T-helper 1 cell treated with Interleukin-12 subunit alpha and Interleukin-12 subunit beta and Interleukin-4 antibody, amounts not matched to agents 30 μg/mL and 1 μg/mL, for 36 hours (primary cell): ENCODE measurements around the gene SMC6.

ENCODE experiments used
- H3K27ac Mint-ChIP-seq: one replicate; pipeline ENCODE4 v1.8.0; 2021; ENCODE audit warnings: mild to moderate bottlenecking, mixed read lengths
- H3K27me3 Mint-ChIP-seq: one replicate; pipeline ENCODE4 v1.8.0; 2021; ENCODE audit warnings: low read depth, mixed read lengths
- H3K36me3 Mint-ChIP-seq: one replicate; pipeline ENCODE4 v1.8.0; 2021; ENCODE audit warnings: low read depth, mixed read lengths
- H3K4me1 Mint-ChIP-seq: one replicate; pipeline ENCODE4 v1.8.0; 2021; ENCODE audit warnings: low read depth, mixed read lengths
- H3K4me3 Mint-ChIP-seq: one replicate; pipeline ENCODE4 v1.8.0; 2021; ENCODE audit warnings: mild to moderate bottlenecking, moderate library complexity, mixed read lengths
- H3K9me3 Mint-ChIP-seq: one replicate; pipeline ENCODE4 v1.8.0; 2021; ENCODE audit warnings: mixed read lengths

Gene SMC6, protein sequence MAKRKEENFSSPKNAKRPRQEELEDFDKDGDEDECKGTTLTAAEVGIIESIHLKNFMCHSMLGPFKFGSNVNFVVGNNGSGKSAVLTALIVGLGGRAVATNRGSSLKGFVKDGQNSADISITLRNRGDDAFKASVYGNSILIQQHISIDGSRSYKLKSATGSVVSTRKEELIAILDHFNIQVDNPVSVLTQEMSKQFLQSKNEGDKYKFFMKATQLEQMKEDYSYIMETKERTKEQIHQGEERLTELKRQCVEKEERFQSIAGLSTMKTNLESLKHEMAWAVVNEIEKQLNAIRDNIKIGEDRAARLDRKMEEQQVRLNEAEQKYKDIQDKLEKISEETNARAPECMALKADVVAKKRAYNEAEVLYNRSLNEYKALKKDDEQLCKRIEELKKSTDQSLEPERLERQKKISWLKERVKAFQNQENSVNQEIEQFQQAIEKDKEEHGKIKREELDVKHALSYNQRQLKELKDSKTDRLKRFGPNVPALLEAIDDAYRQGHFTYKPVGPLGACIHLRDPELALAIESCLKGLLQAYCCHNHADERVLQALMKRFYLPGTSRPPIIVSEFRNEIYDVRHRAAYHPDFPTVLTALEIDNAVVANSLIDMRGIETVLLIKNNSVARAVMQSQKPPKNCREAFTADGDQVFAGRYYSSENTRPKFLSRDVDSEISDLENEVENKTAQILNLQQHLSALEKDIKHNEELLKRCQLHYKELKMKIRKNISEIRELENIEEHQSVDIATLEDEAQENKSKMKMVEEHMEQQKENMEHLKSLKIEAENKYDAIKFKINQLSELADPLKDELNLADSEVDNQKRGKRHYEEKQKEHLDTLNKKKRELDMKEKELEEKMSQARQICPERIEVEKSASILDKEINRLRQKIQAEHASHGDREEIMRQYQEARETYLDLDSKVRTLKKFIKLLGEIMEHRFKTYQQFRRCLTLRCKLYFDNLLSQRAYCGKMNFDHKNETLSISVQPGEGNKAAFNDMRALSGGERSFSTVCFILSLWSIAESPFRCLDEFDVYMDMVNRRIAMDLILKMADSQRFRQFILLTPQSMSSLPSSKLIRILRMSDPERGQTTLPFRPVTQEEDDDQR

GRCh38 chr2:17753803-17754663 is at the start of gene SMC6, which contains the start of gene GEN1:
SMC6 (minus strand) TSS chr2:17753810; CDS start chr2:17745946, 7,864 bp downstream.
GEN1 (plus strand) TSS chr2:17754138; CDS start chr2:17759944, 5,806 bp downstream.
- Mint-ChIP-seq H3K9me3 (no peaks in the 10 kb centered on the region), H3K4me1 (peaks cover 44% of the 10 kb centered on the region), H3K36me3 (peaks cover 4% of the 10 kb centered on the region), H3K27me3 (no peaks in the 10 kb centered on the region), H3K4me3 (peak within 1 kb of the TSS; percentile 82), H3K27ac (peak within 1 kb of the TSS; percentile 95)

DNA sequence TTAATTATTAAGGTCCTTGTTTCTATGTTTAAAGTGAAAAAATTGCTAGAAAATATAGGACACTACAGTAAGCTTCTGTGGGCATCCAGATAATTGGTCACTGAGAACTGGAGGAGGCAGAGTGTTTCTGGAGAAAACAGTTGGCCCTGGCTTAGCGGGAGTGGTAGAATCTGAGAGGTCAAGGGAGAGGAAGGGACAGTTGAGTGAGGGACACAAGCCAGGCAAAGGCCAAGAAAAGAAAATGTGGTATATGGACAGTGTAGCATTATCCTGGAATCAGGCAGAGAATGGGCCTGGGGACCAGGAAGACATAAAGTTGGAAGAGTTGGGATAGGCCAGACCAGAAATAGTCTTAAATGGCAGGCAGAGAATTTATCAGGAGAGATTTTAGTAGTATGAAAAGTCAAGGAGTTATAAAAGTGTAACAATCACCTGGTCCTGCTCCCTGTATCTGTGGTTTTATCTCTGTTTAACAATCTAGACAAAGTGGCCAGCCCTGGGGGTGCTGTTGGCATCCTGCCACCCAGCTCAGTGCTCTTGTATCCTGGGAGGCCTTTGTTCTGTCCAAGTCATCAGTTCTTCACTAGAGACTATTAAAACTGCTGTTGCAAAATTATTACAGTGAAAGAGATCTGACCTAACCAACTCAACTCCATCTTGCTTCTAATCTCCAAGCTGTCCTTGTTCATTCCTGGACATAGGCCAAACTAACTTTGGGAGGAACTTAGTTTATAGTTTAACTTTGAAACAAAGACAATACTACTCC is 47.3 kb upstream of the SMC6 start:
- Mint-ChIP-seq H3K9me3 (no peaks in the 10 kb centered on the region), H3K4me3 (no peak overlapping the region), H3K27me3 (peaks cover 42% of the 10 kb centered on the region), H3K4me1 (peaks cover 7% of the 10 kb centered on the region), H3K36me3 (no peaks in the 10 kb centered on the region), H3K27ac (no peak overlapping the region)

- Mint-ChIP-seq H3K9me3 (no peaks in the 10 kb centered on the region), H3K4me3 (no peak overlapping the region), H3K27me3 (peaks cover 46% of the 10 kb centered on the region), H3K27ac (no peak overlapping the region), H3K4me1 (peaks cover 7% of the 10 kb centered on the region), H3K36me3 (no peaks in the 10 kb centered on the region)
Measured at GRCh38 chr2:17800219-17800618, 46.6 kb upstream of the SMC6 start.

- no peaks in the 10 kb centered on the region for H3K9me3 Mint-ChIP-seq
- H3K4me1 Mint-ChIP-seq: peaks cover 7% of the 10 kb centered on the region
- H3K36me3 Mint-ChIP-seq: no peaks in the 10 kb centered on the region
- no peak overlapping the region for H3K4me3 Mint-ChIP-seq
- H3K27ac Mint-ChIP-seq: no peak overlapping the region
- H3K27me3 Mint-ChIP-seq: peaks cover 40% of the 10 kb centered on the region
Measured at GRCh38 chr2:17799301-17800120, 45.9 kb upstream of the SMC6 start.

DNA sequence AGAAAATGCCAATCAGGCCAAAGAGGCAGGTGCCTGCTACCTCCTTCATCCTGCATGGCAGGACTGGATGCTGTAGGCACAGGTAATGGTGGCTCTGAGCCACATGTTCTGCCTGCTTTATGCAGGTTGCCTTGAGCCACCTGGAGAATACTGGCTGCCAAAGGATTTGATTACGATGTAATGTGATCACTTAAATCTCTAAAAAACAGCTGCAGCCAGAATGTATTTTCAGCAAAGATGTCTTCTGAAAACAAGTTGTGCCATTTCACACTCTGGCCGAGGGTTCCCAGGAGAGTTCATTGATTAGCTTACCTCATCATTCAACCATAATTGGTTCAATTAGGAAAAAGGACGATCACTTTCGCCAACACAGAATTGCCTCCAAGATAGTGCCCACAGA is 44.7 kb upstream of the SMC6 start:
- Mint-ChIP-seq H3K4me1 (peaks cover 8% of the 10 kb centered on the region), H3K27me3 (peaks cover 36% of the 10 kb centered on the region), H3K36me3 (no peaks in the 10 kb centered on the region), H3K27ac (no peak overlapping the region), H3K9me3 (no peaks in the 10 kb centered on the region), H3K4me3 (no peak overlapping the region)

GRCh38 chr2:17795309-17795708 is 41.7 kb upstream of the SMC6 start:
- Mint-ChIP-seq H3K4me3 (no peak overlapping the region), H3K36me3 (no peaks in the 10 kb centered on the region), H3K27ac (no peak overlapping the region), H3K9me3 (no peaks in the 10 kb centered on the region), H3K4me1 (peaks cover 21% of the 10 kb centered on the region), H3K27me3 (peaks cover 48% of the 10 kb centered on the region)

GRCh38 chr2:17793803-17794354 is 40.3 kb upstream of the SMC6 start:
- Mint-ChIP-seq H3K4me3 (no peak overlapping the region), H3K27me3 (peaks cover 43% of the 10 kb centered on the region), H3K4me1 (peaks cover 14% of the 10 kb centered on the region), H3K36me3 (no peaks in the 10 kb centered on the region), H3K27ac (no peak overlapping the region), H3K9me3 (no peaks in the 10 kb centered on the region)

DNA sequence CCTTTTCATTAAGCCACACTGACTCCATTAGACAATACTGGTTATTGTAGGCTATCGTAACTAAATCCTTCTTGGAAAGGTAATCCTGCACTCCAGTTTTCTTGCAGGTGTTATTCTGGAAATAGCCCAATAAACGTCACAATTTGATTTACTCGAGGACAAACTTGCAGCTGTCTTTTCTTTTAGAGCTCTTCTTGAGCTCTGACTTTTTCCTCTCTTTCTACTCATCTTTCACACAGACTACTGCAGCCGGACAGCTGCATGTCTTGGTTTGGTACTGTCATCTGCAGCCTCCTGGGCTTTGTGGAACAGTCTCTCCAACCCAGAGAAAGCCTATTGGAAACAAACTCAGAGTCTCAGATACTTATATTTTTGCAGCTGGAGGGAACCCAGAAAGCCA is 39.7 kb upstream of the SMC6 start:
- H3K27me3 Mint-ChIP-seq: peaks cover 46% of the 10 kb centered on the region
- H3K36me3 Mint-ChIP-seq: no peaks in the 10 kb centered on the region
- peaks cover 14% of the 10 kb centered on the region for H3K4me1 Mint-ChIP-seq
- no peak overlapping the region for H3K4me3 Mint-ChIP-seq
- H3K9me3 Mint-ChIP-seq: no peaks in the 10 kb centered on the region
- H3K27ac Mint-ChIP-seq: no peak overlapping the region

GRCh38 chr2:17792515-17792914 is 38.9 kb upstream of the SMC6 start:
- Mint-ChIP-seq H3K9me3 (no peaks in the 10 kb centered on the region), H3K36me3 (no peaks in the 10 kb centered on the region), H3K4me1 (peaks cover 14% of the 10 kb centered on the region), H3K27me3 (peaks cover 42% of the 10 kb centered on the region), H3K4me3 (no peak overlapping the region), H3K27ac (no peak overlapping the region)

DNA sequence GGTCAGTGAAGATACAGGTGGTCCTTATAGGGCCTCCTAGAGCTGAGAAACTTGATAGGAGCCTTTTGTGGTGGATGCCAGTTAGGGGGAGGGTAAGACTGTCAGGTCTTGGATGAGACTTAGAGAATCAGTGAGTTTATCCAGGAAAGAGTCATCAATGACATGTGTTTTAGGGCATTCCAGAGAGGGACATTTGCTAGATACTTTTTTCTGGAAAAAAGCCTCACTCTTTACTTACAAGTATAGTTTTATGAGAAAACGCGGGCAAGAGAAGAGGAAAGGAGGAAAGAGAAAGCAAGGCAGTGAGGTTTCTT is 38.2 kb upstream of the SMC6 start:
- H3K4me1 Mint-ChIP-seq: peaks cover 14% of the 10 kb centered on the region
- H3K27ac Mint-ChIP-seq: no peak overlapping the region
- H3K4me3 Mint-ChIP-seq: no peak overlapping the region
- peaks cover 41% of the 10 kb centered on the region for H3K27me3 Mint-ChIP-seq
- H3K9me3 Mint-ChIP-seq: no peaks in the 10 kb centered on the region
- no peaks in the 10 kb centered on the region for H3K36me3 Mint-ChIP-seq

DNA sequence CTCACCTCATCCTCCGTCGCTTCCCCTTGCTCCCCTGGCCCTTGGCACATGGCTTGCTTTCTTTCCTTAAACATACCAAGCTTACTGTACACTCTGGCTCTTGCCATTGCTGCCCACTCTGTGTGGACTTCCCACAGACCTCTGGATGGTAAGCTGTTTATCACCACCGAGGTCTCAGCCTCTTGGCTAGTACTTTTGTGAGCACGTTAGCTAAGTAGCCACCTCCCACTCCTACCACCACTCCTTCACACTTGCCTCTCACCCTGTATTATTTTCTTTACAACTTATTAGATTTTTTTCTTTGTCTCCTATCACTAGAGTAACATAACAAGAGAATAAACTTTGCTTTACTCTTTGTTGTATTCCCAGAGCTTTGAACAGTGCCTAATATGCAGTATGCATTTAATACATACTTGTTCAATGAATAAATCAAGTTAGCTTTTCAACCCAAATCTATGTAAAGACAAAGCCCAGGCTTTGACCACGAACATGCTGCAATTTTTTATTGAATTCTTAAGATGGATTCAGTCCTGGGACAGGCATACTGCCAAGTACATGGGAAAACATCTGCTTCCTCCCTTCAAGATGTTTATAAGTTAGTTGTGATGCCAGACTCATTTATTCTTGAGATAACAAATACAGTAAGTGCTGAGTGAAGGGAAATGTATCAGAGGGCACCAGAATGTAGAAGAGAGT is 37.7 kb upstream of the SMC6 start:
- no peak overlapping the region for H3K4me3 Mint-ChIP-seq
- H3K9me3 Mint-ChIP-seq: no peaks in the 10 kb centered on the region
- peaks cover 37% of the 10 kb centered on the region for H3K27me3 Mint-ChIP-seq
- no peaks in the 10 kb centered on the region for H3K36me3 Mint-ChIP-seq
- peaks cover 14% of the 10 kb centered on the region for H3K4me1 Mint-ChIP-seq
- H3K27ac Mint-ChIP-seq: no peak overlapping the region

DNA sequence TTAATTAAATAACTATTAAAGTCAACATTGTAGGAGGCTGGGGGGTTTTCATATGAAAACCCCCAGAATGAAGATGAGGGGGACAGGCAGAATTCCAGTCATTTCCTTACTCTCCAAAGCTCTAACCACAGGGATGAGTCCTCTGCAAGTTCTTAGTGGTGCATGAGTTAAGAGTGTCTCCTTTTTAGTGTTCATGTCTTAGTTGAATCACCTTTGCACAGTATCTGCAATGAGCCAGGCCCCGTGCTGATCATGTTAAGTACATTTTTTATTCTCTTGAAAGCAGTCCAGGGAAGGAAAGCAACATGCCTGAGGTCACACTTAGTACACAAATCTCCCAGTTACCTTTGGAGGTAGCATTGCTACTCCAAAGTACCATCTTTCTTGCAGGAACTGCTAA is 36.9 kb upstream of the SMC6 start:
- no peak overlapping the region for H3K27ac Mint-ChIP-seq
- no peak overlapping the region for H3K4me3 Mint-ChIP-seq
- H3K9me3 Mint-ChIP-seq: no peaks in the 10 kb centered on the region
- peaks cover 35% of the 10 kb centered on the region for H3K27me3 Mint-ChIP-seq
- peaks cover 1% of the 10 kb centered on the region for H3K36me3 Mint-ChIP-seq
- peaks cover 14% of the 10 kb centered on the region for H3K4me1 Mint-ChIP-seq
